ENCODE data around the gene LAMTOR4.

- TF ChIP-seq EZH2 (IDR thresholded peaks at IDR 0.05; ENCODE audit: low read length, unreplicated experiment), result no peak
- no peak for TF ChIP-seq CTCF (conservative IDR thresholded peaks at IDR 0.05; ENCODE audit: low read depth, low read length)
- TF ChIP-seq EZH2phosphoT487 (IDR thresholded peaks at IDR 0.05; ENCODE audit: borderline replicate concordance, low read length), result no peak
These were observed 28.6 kb downstream of the LAMTOR4 start, which contains the start of the genes GPC2 and STAG3 for GRCh38 chr7:100177045-100178001.
